Inflammatory macrophage treated with lipopolysaccharide for 1 hour (primary cell): ENCODE measurements around the gene CTSE.

ENCODE experiments used
- DNase-seq, 2 donors: peaks; one replicate each; pipeline ENCODE4 v3.0.0-alpha.2; 2020 to 2022

The CTSE gene

DNA sequence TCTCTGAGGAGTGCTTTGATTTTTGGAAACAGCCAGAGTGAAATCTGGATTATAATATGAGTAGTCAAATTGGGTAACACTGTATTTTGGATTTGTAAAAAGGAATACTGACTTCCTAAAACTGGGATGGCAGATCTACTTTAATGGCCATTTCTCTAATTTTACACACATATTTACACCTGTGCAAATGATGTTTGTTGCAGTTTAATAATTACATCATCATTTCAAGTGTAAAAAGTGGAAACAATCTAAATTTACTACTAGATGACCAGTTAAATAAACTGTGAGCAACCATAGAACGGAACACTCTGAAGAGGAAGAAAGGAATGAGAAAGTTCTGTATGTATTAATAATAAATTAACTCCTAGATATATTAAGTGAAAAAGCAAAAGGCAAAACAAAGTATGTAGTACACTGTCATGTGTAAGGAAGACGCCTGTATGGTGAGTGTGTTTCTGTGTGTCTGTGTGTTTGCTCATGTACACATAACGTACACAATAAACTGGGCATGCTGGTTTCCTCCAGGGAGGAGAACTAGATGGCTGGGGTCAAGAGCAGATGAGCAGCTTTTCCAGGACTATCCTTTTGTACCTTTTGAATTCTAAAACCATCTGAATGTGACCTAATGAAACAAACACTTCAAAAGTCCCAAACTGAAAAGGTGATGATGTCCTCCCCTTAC, 26.4 kb upstream of the CTSE start:
- no peak for DNase-seq

DNA sequence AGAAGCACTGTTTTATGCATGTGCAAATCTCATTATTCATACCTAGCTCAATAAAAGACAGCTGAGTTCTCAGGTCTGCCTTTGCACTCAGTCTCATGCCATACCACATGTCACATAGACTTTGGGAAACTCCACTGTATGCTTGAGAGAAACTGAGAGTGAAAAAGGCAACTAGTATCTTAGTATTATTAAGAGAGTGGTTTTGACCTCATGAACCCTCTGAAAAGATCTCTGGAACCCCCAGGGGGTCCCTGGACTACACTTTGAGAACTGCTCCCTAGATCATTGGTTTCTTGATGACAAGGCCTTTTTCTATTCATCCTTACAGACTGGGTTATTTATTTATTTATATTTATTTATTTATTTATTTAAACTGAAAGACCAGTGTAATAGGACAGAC, 25.6 kb upstream of the CTSE start:
- no peak for DNase-seq

DNA sequence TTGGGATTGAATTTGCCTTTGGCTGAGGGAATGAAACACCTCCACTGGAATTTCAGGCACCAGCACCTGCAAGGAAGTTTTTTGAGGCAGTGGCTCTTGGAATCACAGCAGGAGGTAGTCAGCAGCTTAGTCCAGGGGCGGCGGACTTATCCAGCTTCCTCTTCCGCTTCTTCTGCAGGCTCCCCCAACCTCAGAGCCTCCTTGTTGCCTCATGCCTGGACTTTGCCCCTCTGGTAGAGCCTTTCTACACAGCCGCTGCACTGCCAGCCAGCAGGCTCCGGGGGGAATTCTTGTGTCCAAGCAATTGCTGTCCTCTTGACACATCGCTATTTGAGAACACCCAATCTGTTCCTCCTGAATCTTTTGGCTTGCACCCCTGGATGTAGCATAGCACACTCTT, 24.9 kb upstream of the CTSE start:
- peak; percentile 65 to 66 for DNase-seq

DNA sequence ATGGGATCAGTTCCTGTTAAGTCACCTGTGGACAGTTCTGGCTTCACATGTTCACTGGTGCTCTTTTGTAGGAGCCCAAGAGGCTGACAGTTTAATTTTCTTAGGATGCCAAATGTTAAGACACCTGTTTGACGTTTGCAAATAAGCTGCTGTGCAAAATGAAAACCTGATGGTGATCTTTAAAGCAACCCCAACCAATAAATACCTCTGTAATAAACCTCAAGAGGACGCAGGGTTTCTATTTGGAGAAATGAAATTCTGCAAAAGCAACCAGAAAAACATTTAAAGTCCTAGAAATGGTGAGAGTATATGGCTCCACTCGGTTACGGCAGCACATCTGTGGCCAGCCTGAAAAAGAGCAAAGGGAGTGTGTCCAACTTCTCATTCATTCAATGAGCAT, 23.6 kb upstream of the CTSE start:
- no peak for DNase-seq

DNA sequence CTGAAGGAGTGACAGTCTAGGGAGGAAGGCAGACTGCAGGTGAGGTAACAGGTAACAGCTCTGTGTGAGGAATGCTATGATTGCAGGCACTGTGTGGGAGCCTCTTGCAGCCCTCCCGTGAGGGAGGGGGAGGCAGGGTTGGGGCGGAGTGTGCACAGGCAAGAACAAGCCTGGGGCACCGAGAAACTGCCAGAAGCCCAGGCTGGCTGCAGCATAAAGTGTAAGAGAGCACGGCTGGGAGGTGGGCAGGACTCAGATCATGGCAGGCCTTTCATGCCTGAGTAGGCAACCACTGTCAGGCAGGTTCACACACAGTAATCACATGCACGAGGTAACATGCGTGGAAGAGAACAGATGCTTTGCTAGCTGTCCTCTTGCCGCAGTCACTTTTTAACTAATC, 17.9 kb upstream of the CTSE start:
- no peak for DNase-seq

DNA sequence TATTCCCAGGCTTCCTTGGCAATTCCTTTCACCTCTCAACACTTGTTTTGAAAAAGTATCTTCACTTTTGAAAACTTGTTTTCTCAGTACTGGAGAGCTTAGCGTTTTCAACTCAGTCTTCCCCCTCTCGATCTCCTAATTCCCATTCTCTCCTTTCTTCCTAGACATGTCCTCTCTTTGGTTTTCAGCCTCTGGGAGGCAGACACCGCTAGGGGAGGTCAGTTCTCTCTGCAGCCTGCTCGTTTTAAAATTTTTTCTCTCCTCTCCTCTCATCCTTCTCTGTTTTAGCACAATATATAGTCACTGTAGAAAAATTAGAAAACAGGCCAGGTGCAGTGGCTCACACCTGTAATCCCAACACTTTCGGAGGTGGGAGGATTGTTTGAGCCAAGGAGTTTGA, 16.6 kb upstream of the CTSE start:
- no peak for DNase-seq

DNA sequence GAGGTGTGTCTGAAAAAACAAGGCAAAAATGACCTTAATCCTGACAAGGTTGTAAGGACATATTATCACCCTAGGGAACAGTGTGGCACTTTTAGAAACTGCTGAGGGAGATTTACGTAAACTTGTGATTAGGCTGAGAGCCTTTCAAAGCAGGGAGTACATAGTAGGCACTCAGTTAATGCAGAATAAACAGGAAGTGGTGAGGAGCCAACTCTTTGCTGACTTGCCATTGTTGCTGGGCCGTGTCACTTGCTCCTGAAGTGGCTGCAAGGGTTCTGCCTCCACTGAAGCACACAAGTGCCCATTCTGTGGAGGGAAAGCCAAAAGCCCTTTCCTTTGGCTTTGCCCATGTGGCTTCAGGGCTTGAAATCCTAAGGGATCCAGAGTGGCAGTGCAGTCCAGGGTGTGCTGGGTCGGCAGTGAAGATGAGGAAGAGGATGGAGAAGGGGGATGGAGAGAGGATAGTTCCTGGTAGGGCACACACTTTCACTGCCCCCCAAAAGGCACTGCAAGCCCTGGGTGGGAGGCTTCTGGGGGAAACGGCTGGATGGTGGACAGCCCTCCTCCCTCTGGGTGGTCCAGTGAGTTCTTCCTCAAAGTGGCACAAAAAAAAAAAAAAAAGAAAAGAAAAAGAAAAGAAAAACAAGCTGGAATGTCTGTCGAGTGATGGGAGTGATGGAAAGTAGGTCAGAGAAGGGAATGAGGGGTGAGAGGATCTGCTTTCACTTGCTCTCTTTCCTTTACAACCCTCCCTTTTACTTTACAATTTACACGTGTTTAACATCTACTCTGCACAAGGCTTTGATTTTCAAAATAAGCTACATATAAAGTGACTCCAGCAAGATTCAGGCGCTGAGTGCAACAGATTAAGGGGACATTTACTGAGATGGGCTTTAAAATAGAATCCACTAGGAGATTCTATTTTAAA, 15.6 kb upstream of the CTSE start:
- DNase-seq, result no peak

DNA sequence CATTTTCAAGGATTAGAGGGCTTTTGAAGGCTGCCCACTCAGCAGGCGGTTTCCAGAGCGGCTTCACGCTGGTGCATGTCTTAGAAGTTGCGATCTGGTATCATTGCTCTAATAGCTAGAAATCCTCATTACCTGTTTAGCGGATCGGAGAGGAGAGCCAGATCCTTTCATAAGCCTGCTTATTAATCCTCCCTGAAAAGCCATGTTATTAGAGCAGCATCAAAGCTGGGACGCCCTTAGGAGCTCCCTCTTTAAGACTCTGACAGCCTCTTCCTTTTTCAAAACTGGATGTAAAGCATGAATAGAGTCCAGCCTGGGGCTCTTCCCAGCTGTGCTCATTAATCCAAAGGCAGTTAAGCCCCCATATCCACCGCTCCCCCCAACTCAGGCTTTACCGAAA, 13.9 kb upstream of the CTSE start:
- no peak for DNase-seq

DNA sequence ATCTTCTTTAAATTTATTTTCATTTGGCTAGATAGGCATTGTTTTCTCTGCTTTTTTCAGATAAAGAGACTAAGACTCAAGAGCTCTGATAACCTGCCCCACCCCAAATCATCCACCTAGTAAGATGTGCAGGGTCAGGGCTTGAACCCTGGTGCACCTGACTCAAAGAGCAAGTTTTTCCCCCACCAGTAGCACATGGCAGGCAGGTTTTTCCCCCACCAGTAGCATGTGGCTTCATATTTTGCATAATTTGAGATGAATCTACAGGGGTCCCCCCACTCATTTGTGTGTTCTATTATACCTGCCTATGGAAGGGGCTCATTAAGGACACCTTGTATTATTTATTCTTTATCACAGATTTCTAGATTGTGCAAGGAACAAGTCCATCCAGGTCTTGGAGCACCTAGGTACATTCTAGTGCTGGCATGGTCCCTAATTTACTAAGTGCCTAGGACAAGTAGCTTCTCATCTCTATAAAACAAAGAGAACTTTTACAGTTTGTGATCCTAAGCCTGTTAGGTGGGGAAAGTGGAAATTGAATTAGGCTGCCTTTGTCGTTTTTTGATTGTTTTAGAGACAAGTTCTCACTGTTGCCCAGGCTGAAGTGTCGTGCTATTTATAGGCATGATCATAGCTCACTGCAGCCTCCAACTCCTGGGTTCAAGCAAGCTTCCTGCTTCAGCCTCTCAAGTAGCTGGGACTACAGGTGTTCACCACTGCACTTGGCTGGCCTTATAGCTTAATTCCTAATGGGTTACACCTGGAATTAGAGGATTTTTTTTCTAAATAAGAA, 13.2 kb upstream of the CTSE start:
- DNase-seq, result no peak

DNA sequence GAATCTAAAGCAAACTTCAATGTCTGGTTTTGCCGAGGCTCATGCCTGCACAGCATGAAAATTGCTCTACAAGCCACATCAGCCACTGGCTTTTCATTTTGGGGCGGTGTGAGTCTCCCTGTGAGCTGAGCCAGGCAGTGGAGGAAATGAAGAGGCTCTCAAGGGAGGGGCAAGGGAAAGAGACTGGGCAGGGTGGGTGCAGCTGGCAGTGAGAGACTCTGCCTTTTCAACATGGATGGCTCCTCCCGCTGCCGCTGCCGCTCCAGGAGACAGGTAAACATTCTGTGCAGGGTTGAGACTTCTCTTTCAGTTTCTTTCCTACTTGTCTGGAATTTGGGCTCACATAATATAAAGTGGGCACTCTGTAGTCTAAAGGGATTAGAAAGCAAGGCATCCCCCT, 11.3 kb upstream of the CTSE start:
- DNase-seq, result no peak

DNA sequence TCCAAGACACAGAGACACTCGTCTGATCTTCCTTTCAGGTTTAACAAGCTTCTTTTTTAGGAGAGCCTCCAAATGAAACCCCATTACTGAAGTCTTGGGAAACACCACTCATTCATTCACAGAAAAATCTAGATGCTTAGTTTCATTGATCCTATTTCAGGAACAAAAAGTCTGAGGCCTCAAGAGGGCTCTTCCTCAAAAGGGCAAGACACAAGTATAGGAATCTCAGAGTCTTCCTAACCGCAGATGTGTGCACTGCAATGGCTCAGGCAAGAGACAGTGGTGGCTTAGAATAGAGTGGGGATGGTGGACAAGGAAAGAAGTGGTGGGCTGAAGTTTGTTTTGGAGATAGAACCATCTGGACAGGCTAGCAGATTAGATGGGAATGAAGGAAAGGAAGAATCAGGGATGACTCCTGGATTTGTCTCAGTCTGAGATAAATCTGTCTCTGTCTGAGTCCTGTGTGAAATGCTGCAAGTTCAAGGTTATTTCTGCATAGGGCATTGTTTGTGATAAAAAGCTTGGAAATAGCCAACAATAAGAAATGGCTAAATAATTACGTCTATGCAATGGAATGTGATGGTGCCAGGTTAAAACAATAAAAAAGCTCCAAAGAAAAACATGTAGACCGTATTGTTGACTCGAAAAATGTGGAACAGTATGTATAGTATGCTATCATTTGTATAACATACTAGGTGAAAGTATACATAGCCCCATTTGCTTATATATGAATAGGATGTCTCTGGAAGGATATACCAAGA, 8.9 kb upstream of the CTSE start:
- peak; percentile 26 to 46 for DNase-seq

DNA sequence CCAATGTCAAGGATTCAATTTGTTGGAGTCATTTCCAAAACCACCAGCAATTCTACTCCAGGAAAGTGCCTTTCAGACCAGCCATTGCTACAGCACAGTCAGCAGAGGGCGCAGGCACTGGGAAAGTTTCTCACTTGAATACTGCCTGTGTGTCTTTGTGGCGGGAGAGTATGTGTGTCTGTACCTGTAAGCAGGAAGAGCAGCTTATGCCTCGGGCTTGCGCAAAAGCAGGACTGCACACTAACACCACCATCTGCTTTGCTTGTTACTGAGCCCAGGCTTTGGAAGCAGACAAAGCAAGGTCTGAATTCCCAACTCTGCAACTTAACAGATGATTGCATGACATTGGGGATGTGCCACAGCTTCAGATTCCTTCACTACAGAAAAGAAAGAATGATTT, 7.0 kb upstream of the CTSE start:
- peak; percentile 45 to 65 for DNase-seq

DNA sequence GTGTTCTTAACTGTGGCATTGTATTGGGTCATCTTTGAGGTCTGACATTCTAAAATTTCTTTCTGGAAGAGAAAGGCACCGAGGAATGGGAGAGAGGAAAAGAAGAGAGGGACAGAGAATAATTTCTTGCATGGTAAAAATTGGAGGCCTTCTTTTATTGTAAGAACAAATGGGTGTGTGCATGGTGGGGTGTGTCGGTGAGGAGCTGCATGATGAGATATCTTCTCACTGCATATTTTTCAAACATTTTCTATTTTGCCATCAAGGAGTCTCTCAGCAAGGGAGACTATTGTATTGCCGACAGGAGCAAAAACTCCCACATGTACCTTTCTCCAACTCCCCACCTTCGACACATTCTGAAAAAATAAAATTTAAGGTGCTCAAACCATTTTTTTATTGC, 6.5 kb upstream of the CTSE start:
- no peak for DNase-seq

DNA sequence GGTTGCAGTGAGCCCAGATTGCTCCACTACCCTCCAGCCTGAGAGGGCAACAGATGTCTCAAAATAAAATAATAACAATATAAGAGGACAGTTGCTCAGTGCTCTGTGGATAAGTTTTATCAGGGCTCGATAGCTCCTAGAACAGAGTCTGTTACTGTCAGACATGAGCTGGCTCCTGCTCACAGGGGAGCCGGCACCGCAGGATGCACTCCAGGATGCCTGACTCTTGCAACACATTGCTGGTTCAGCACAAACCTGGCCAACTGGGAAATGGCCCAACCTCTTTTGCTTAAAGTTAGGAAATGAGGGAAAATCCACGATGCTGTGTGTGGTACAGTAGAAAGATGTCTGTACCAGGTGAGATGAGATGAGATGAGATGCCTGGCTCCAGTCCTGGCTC, 5.8 kb upstream of the CTSE start:
- DNase-seq, result no peak

DNA sequence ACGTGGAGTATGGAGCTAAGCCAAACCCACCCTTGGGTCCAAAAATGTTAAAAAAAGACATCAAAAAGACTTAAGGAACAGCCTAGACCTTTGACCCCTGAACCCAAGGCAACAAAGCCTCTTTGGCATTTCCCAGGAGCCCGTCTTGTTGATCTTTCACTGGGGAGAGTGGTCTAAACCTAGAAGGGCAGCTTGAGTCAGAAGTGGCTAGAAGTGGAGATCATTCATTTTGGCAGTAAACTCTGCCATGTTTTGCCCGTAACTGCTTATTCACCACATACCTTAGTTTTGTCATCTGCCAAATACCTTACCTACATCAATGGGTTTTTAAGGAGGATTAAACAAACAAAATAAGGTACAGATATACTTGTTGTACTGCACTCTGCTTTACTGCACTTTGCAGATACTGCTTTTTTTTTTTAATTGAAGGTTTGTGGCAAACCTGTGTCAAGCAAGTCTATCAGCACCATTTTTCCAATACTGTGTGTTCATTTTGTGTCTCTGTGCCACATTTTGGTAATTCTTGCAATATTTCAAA, 1.7 kb upstream of the CTSE start:
- DNase-seq, result no peak

DNA sequence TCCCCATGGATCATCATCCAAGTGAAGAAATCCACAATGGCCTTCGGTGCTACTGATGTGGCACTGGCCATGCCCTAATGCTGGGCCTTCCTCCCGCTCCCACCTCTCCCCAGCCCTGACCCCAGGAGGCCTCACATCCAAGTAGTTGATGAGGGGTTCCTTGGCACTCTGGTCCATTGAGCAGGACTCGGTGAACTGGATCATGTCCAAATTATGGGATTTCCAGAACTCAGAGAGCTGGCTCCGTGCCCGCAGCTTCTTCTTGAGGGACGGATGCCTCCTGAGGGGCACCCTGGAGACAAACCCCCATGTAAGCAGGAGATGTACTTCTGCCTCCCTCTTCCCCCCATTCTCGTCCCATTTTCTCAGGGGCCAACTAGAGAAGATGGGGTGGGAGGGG, 929 bp downstream of the CTSE start:
- no peak for DNase-seq

DNA sequence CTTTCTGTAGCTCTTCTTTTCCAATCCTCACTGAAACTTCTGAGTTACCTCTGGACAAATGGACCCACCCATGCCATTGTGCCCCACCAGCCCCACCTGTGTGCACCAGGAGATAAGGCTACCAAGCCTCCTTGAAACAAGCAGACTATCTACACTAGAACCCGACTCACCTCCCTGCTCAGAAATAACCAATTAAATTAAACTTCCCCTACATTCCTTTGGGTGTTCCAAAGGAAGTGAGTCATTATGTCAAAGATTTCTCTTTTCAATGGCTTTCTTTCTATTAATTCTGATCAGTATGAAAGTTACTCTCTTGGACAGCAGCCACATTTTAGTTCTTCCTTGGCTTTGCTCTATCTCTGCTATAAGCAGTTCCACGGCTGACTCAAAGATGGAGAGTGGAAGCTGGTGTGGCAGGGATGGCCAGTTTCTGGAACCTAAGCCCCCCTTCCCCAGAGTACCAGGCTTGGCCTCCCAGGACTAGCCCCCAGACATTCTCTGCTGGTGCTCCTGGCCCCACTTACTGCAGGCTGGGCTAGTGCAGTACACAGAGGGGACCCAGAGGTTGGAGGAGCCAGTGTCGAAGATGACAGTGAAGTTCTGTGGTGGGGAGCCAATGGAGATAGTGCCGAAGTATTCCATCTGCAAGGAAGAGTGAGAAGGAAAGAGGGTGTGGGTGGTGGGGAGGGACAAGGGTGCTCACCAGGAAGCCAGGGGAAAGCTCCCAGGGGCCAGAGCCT, 1.9 kb downstream of the CTSE start:
- DNase-seq, result no peak

DNA sequence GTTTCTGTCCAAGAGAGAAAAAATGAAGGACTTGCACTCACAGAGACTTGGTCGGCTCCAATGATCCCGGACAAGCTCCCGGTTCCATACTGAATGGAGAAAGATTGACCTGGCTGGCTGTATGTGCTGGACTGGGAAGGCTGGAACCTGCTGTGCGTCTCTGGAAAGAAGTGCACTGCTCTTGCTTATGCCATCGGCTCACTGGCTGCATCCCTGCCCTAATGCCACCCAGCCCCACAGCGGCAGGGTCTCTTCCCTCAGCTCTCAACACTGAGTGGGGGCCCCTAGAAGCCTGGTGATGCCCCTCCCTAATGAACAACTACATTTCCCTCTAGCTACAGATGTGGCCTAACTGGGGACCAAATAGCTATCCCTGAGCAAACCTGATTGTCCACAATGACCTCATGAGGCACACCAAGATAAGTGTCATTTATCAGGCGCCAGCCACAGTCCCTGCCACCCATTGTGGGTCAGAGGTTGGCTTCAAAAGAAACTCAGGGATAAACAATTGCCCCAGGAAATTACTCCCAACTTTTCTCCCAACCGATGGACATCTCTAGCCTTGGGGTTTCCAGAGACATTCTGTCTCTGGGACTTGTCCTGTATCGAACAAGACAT, 2.6 kb downstream of the CTSE start:
- DNase-seq, result no peak

DNA sequence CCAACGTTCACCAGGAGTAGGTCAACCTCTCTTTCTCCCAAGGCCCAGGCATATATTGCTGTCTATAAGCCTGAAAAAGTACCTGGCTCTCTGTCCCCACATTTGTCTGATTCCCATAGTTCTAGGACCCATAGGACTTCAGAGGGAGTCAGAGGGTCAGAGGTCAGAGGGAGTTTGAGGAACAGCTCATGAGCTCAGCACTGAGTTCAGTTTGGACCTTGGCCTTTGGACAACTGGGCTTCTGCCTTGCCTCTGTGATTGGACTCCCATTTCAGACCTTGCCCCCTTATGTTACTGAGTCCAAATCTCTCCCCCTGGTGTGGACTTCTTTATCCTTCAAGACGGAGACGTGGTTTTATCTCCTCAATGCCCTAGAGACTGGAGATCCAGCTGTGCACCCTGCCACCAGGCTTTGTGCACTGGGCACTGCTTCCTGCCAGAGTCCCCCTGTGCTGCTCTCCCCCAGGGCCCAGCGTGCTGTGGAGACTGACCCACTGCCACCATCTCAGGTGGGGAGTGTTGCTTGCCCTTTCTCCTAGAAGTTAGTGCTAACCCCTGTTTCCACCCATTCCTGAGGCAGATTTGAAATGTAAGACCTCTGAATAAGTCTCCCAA, 3.2 kb downstream of the CTSE start:
- DNase-seq, result no peak

DNA sequence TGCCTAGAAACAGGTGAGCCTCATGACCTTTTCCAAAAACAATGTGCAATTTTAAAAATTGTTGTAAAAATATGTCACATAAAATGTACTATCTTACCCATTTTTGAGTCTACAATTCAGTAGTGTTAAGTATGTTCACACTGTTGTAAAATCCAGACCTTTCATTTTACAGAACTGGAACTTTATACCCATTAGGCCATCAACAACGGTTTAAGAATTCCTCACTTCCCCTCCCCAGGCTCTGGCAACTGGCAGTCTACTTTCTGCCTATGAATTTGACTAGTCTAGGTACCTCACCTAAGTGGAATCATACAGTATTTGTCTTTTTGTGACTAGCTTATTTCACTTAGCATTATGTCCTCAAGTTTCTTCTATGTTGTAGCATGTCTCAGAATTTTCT, 8.6 kb downstream of the CTSE start:
- DNase-seq, result no peak

DNA sequence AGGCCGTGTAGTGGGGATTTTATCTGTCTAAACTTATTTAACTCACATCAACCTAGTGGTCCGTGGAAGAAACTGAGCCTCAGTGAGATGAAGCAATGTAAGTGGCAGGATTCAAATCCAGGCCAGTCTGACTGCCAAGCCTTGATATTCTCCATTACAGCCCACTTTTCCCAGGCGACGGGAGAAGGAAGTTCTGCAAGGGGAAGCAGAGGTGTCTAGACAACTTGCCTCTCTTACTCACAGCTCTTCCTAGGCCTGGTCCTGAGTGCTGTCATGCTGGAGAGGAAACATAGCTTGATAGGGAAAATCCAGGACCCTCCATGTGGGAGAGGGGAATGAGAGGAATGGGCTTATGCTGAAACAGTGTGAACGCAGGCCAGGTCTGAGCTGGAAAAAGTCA, 9.1 kb downstream of the CTSE start:
- DNase-seq, result no peak
